HepG2 (cell line): ENCODE measurements around the gene GPR55. TPM values are rescaled to one million over a fixed set of nuclear protein-coding genes. Genes with fewer than 3 reads are reported as not detected.

Source experiments
- ATAC-seq: fragments of 200-7000 bp; cut with Tn5 transposase; 3 replicates; pipeline ENCODE4 v1.9.1; 2020; ENCODE audit warnings: mild to moderate bottlenecking, moderate library complexity
- BruUV-seq: library from RNA; stranded (reverse); fragments of 400-500 nt; replicated peaks from 2 replicates; lab custom pipeline; 2021; lab: Mats Ljungman, UMichigan
- CTCF ChIA-PET: fragments of 300-600 bp; formaldehyde crosslinking; extraction: SDS; loops from one replicate; lab custom pipeline; 2021; ENCODE audit warnings: low total read pairs, inconsistent platforms, low intra/inter-chr PET ratio; lab: Yijun Ruan, JAX
- POLR2A ChIA-PET: fragments of 350-600 bp; sonication (Branson Sonifier 250); formaldehyde crosslinking; loops from one replicate; lab custom pipeline; 2020; ENCODE audit warnings: antibody characterized with exemption, inconsistent platforms; lab: Yijun Ruan, JAX
- DNase-seq: peaks from one replicate; pipeline ENCODE4 v3.0.0-alpha.2; 2015; ENCODE audit warnings: low spot score
- FAIRE-seq: peaks from 3 replicates; lab custom pipeline; 2011; peaks lifted over from hg19 to GRCh38; lab: Jason Lieb, UNC
- H2AFZ ChIP-seq: one replicate; pipeline ENCODE4 v1.6.1; 2011; ENCODE audit warnings: low read length, inconsistent platforms
- H3K27ac ChIP-seq: fragments of 300-600 bp; 3 replicates; pipeline ENCODE4 v1.8.0; 2011; ENCODE audit warnings: mixed run types, mild to moderate bottlenecking, mixed read lengths, low read length, inconsistent platforms; ENCODE audit not compliant: insufficient read depth; ENCODE audit errors: extremely low read length
- H3K27me3 ChIP-seq, 2 experiments: fragments of 200-600 bp in 1 of 2; 2 replicates in 1 of 2; 3 replicates in 1 of 2; pipeline versions ENCODE4 v1.6.0 to v1.8.0; 2011; ENCODE audit warnings: low read length in 2 of 2, mild to moderate bottlenecking in 2 of 2, moderate library complexity in 2 of 2, inconsistent platforms in 1 of 2; ENCODE audit not compliant: insufficient read depth in 2 of 2, control insufficient read depth in 1 of 2
- H3K36me3 ChIP-seq, 2 experiments: fragments of 200-600 bp in 1 of 2; replicated peaks in 1 of 2; 2 replicates in 1 of 2; 3 replicates in 1 of 2; pipeline versions ENCODE4 v1.5.1 to v1.8.0; 2011; ENCODE audit warnings: low read length in 2 of 2, inconsistent platforms in 1 of 2; ENCODE audit not compliant: insufficient read depth in 2 of 2, control insufficient read depth in 1 of 2
- H3K4me1 ChIP-seq: 2 replicates; pipeline ENCODE4 v1.5.1; 2012; ENCODE audit warnings: low read length, inconsistent platforms; ENCODE audit not compliant: insufficient read depth
- H3K4me2 ChIP-seq: 2 replicates; pipeline ENCODE4 v1.6.0; 2011; ENCODE audit warnings: low read depth, low read length, inconsistent platforms
- H3K4me3 ChIP-seq, 3 experiments: fragments of 200-600 bp in 1 of 3; sonication (generic), shearing (Covaris generic) in 1 of 3; replicated peaks in 1 of 3; 2 replicates each; pipeline ENCODE4 v1.5.1; 2011 to 2016; ENCODE audit warnings: low read length in 3 of 3, inconsistent platforms in 2 of 3, low read depth in 2 of 3, mild to moderate bottlenecking in 2 of 3, control low read depth in 1 of 3, mixed read lengths in 1 of 3; ENCODE audit not compliant: insufficient read depth in 1 of 3
- H3K79me2 ChIP-seq: one replicate; pipeline ENCODE4 v1.6.1; 2011; ENCODE audit warnings: low read length, inconsistent platforms; ENCODE audit not compliant: insufficient read depth
- H3K9ac ChIP-seq: 2 replicates; pipeline ENCODE4 v1.6.0; 2011; ENCODE audit warnings: mild to moderate bottlenecking, low read depth, low read length, inconsistent platforms; ENCODE audit not compliant: insufficient read depth
- H3K9me3 ChIP-seq: 2 replicates; pipeline ENCODE4 v1.5.1; 2012; ENCODE audit warnings: mild to moderate bottlenecking, low read length
- H4K20me1 ChIP-seq: 2 replicates; pipeline ENCODE4 v1.6.0; 2011; ENCODE audit warnings: inconsistent platforms, mild to moderate bottlenecking, low read length, moderate library complexity; ENCODE audit not compliant: insufficient read depth
- DBP ChIP-seq: sonication (generic); formaldehyde crosslinking; IDR thresholded peaks from 2 replicates; pipeline ENCODE4 v1.4.0; 2020; ENCODE audit warnings: missing genetic modification reagents; ENCODE audit errors: not compliant biosample characterization
- HIVEP1 ChIP-seq: sonication (generic); formaldehyde crosslinking; IDR thresholded peaks from 2 replicates; pipeline ENCODE4 v1.4.0; 2020; ENCODE audit warnings: mild to moderate bottlenecking, missing genetic modification reagents
- NCOA5 ChIP-seq: sonication (generic); formaldehyde crosslinking; IDR thresholded peaks from 2 replicates; pipeline ENCODE4 v1.4.0; 2020; ENCODE audit warnings: missing genetic modification reagents
- RBAK ChIP-seq: sonication (generic); formaldehyde crosslinking; IDR thresholded peaks from 2 replicates; pipeline ENCODE4 v1.5.1; 2020; ENCODE audit warnings: mild to moderate bottlenecking, missing genetic modification reagents
- RFX5 ChIP-seq: IDR thresholded peaks from 2 replicates; pipeline ENCODE4 v1.6.1; 2011; ENCODE audit warnings: low read depth, low read length, improper control_type of control experiment
- SRSF4 ChIP-seq: fragments of 200-400 bp; formaldehyde crosslinking; IDR thresholded peaks from one replicate; pipeline ENCODE4 v1.6.1; 2018; ENCODE audit warnings: mild to moderate bottlenecking, low read depth, low read length, moderate library complexity; ENCODE audit not compliant: poor library complexity, severe bottlenecking
- TARDBP ChIP-seq: sonication (generic); formaldehyde crosslinking; IDR thresholded peaks from 2 replicates; pipeline ENCODE4 v1.8.0; 2022; ENCODE audit warnings: mild to moderate bottlenecking, missing genetic modification reagents
- ZFP37 ChIP-seq: sonication (generic); formaldehyde crosslinking; IDR thresholded peaks from 2 replicates; pipeline ENCODE4 v1.4.0; 2020; ENCODE audit warnings: missing genetic modification reagents, borderline replicate concordance
- ZFP41 ChIP-seq: sonication (generic); formaldehyde crosslinking; IDR thresholded peaks from 2 replicates; pipeline ENCODE4 v1.4.0; 2020; ENCODE audit warnings: mild to moderate bottlenecking, missing genetic modification reagents, borderline replicate concordance
- ZFP82 ChIP-seq: sonication (generic); formaldehyde crosslinking; IDR thresholded peaks from 2 replicates; pipeline ENCODE4 v1.5.1; 2020; ENCODE audit warnings: mild to moderate bottlenecking, missing genetic modification reagents, borderline replicate concordance
- ZNF235 ChIP-seq: sonication (generic); formaldehyde crosslinking; IDR thresholded peaks from 2 replicates; pipeline ENCODE4 v1.8.1; 2023; ENCODE audit warnings: mild to moderate bottlenecking, missing genetic modification reagents, borderline replicate concordance
- ZNF280D ChIP-seq: sonication (generic); formaldehyde crosslinking; IDR thresholded peaks from 2 replicates; pipeline ENCODE4 v1.5.1; 2020; ENCODE audit warnings: mild to moderate bottlenecking, missing genetic modification reagents
- ZNF558 ChIP-seq: sonication (generic); formaldehyde crosslinking; IDR thresholded peaks from 2 replicates; pipeline ENCODE4 v1.9.0; 2022; ENCODE audit warnings: mild to moderate bottlenecking, missing genetic modification reagents, borderline replicate concordance
- ZNF816 ChIP-seq: sonication (generic); formaldehyde crosslinking; IDR thresholded peaks from 2 replicates; pipeline ENCODE4 v1.8.0; 2022; ENCODE audit warnings: missing genetic modification reagents, mild to moderate bottlenecking, borderline replicate concordance
- ZNF878 ChIP-seq: sonication (generic); formaldehyde crosslinking; IDR thresholded peaks from 2 replicates; pipeline ENCODE4 v1.8.1; 2023; ENCODE audit warnings: mild to moderate bottlenecking, missing genetic modification reagents, moderate library complexity
- ZSCAN29 ChIP-seq: sonication (generic); formaldehyde crosslinking; conservative IDR thresholded peaks from 2 replicates; pipeline ENCODE4 v1.4.0; 2020; ENCODE audit warnings: mild to moderate bottlenecking, missing genetic modification reagents
- WGBS: methylation state at CpG from one replicate; pipeline ENCODE4 v1.1.6; 2017; ENCODE audit warnings: low lambda C conversion rate; 5-methylcytosine and 5-hydroxymethylcytosine counted together
- in situ Hi-C: cut with HindIII; loops from 2 replicates; pipeline ENCODE4 v1.10.0; 2017; ENCODE audit warnings: low pct_unique_long_range_greater_than_20kb; ENCODE audit not compliant: extremely low pct_ligation_motif_present
- intact Hi-C: fragments of 100-400 bp; cut with micrococcal nuclease; formaldehyde crosslinking; loops from one replicate; pipeline ENCODE4 v1.10.0; 2022; ENCODE audit not compliant: unreplicated experiment
- polyA plus RNA-seq, 8 experiments: library from polyadenylated mRNA; depleted of rRNA in 3 of 8; stranded (reverse) in 7 of 8; unstranded in 1 of 8; fragments of >200 nt; fragmentation: Illumina TruSeq in 4 of 8; extraction: Trizol in 4 of 8; gene quantifications; 2 replicates each; pipeline versions ENCODE4 v1.2.1 to v1.2.3, GENCODE V29; 2011 to 2016; ENCODE audit warnings: low read depth in 4 of 8, missing spikeins in 1 of 8, mixed read lengths in 1 of 8; ENCODE audit not compliant: insufficient read depth in 1 of 8
- total RNA-seq, 5 experiments: library from RNA; depleted of rRNA; stranded (reverse); fragments of >200 nt; fragmentation: Illumina TruSeq; extraction: Trizol; gene quantifications; 2 replicates each; pipeline ENCODE4 v1.2.3, GENCODE V29; 2016; ENCODE audit warnings: low read depth in 1 of 5

Gene GPR55
- total and polyA plus RNA-seq, 2 of the 13 experiments (the other 11 are each of a cell fraction or from before 2014, with no cell fraction given), result not detected

GRCh38 chr2:230933521-230934180 is 8.6 kb upstream of the GPR55 start:
- no peak for ATAC-seq

More at GRCh38 chr2:230933521-230934180, 8.6 kb upstream of the GPR55 start:
- H3K36me3 ChIP-seq, result no peaks in the 10 kb centered on the region
- H2AFZ ChIP-seq, result no peak overlapping the region
- H3K4me3 ChIP-seq, result no peak overlapping the region
- DNase-seq (no peak), FAIRE-seq (no peak)
- CTCF ChIA-PET, result no interaction called here
- no peaks in the 10 kb centered on the region; the same call in 1 of the 2 replicates for H3K9me3 ChIP-seq
- intact Hi-C loops, result no loop called here
- in situ Hi-C loops, result no loop called here
- H3K9ac ChIP-seq, result no peak overlapping the region
- H3K79me2 ChIP-seq, result no peaks in the 10 kb centered on the region
- H3K27me3 ChIP-seq, result peaks cover 8 to 83% of the 10 kb centered on the region in 2 experiments; a peak in 4 of 5 replicates
- H3K4me2 ChIP-seq, result no peak overlapping the region
- TF ChIP-seq ZNF235 (CRISPR knock-in tag) (no peak), ZNF816 (CRISPR knock-in tag) (no peak), ZSCAN29 (CRISPR knock-in tag) (no peak), ZNF558 (CRISPR knock-in tag) (no peak), HIVEP1 (CRISPR knock-in tag) (no peak), ZFP41 (CRISPR knock-in tag) (no peak), ZNF878 (CRISPR knock-in tag) (no peak), SRSF4 (no peak), ZFP37 (CRISPR knock-in tag) (no peak), ZFP82 (CRISPR knock-in tag) (no peak), NCOA5 (no peak), RBAK (CRISPR knock-in tag) (no peak), TARDBP (CRISPR knock-in tag) (no peak), DBP (CRISPR knock-in tag) (no peak), ZNF280D (CRISPR knock-in tag) (no peak), RFX5 (no peak)
- H4K20me1 ChIP-seq, result no peaks in the 10 kb centered on the region; the same call in 1 of the 2 replicates
- POLR2A ChIA-PET, result no interaction called here
- 30% methylated on average over 7 of the region's 10 CpGs for WGBS
- no TSS peak for BruUV-seq
- no peaks in the 10 kb centered on the region for H3K4me1 ChIP-seq
- H3K27ac ChIP-seq, result no peak overlapping the region
